MM.1S (cell line): Measurements from ENCODE around the gene FAM110A.

Experiments
- DNase-seq: peaks from one replicate; pipeline ENCODE4 v3.0.0-alpha.2; 2015
- H2AFZ ChIP-seq: fragments of 300-600 bp; sonication (generic); 2 replicates; pipeline ENCODE4 v1.6.0; 2016; ENCODE audit warnings: antibody characterized with exemption, low read length
- H3F3A ChIP-seq: fragments of 300-600 bp; sonication (generic); 2 replicates; pipeline ENCODE4 v1.6.1; 2016; ENCODE audit warnings: mild to moderate bottlenecking, antibody characterized with exemption, low read length, moderate library complexity, mixed read lengths; ENCODE audit not compliant: insufficient read depth
- H3K27ac ChIP-seq: fragments of 300-600 bp; sonication (generic); 2 replicates; pipeline ENCODE4 v1.5.1; 2016; ENCODE audit warnings: mild to moderate bottlenecking, low read length
- H3K27me3 ChIP-seq: fragments of 300-600 bp; sonication (generic); replicated peaks from 2 replicates; pipeline ENCODE4 v1.6.0; 2016; ENCODE audit warnings: low read length; ENCODE audit not compliant: insufficient read depth
- H3K36me3 ChIP-seq: fragments of 300-600 bp; sonication (generic); replicated peaks from 2 replicates; pipeline ENCODE4 v1.6.1; 2016; ENCODE audit warnings: mild to moderate bottlenecking, low read length, mixed read lengths; ENCODE audit not compliant: insufficient read depth
- H3K4me1 ChIP-seq: fragments of 300-600 bp; sonication (generic); 2 replicates; pipeline ENCODE4 v1.6.1; 2016; ENCODE audit warnings: low read length, mixed read lengths
- H3K4me2 ChIP-seq: fragments of 300-600 bp; sonication (generic); 2 replicates; pipeline ENCODE4 v1.6.0; 2016; ENCODE audit warnings: low read depth, low read length
- H3K4me3 ChIP-seq: fragments of 300-600 bp; sonication (generic); 2 replicates; pipeline ENCODE4 v1.5.1; 2016; ENCODE audit warnings: low read length, mixed read lengths
- H3K79me2 ChIP-seq: fragments of 300-600 bp; sonication (generic); 2 replicates; pipeline ENCODE4 v1.6.1; 2016; ENCODE audit warnings: mixed run types, low read length, mixed read lengths
- H3K9ac ChIP-seq: fragments of 300-600 bp; sonication (generic); 2 replicates; pipeline ENCODE4 v1.6.1; 2016; ENCODE audit warnings: low read length, mixed read lengths
- H3K9me2 ChIP-seq: fragments of 300-600 bp; sonication (generic); replicated peaks from 2 replicates; pipeline ENCODE4 v1.6.1; 2016; ENCODE audit warnings: mild to moderate bottlenecking, low read length, mixed read lengths; ENCODE audit not compliant: insufficient read depth
- H3K9me3 ChIP-seq: fragments of 300-600 bp; sonication (generic); replicated peaks from 2 replicates; pipeline ENCODE4 v1.6.1; 2016; ENCODE audit warnings: mild to moderate bottlenecking, low read length, mixed read lengths; ENCODE audit not compliant: insufficient read depth
- H4K20me1 ChIP-seq: fragments of 300-600 bp; sonication (generic); 2 replicates; pipeline ENCODE4 v1.6.1; 2016; ENCODE audit warnings: mild to moderate bottlenecking, low read length, moderate library complexity, mixed read lengths; ENCODE audit not compliant: insufficient read depth
- EZH2 ChIP-seq: fragments of 300-600 bp; sonication (generic); optimal IDR thresholded peaks from 2 replicates; pipeline ENCODE3; 2017; ENCODE audit warnings: low read depth, mild to moderate bottlenecking, antibody characterized with exemption, low read length, mixed read lengths
- EZH2phosphoT487 ChIP-seq: fragments of 300-600 bp; sonication (generic); IDR thresholded peaks from 2 replicates; pipeline ENCODE4 v1.6.1; 2018; ENCODE audit warnings: antibody characterized with exemption, low read length
- TF ChIP-seq, protein P1 (sequence below): fragments of 300-600 bp; sonication (generic); IDR thresholded peaks from 2 replicates; pipeline ENCODE4 v1.5.1; 2016; ENCODE audit warnings: antibody characterized with exemption, low read length, mixed read lengths

Gene FAM110A

DNA sequence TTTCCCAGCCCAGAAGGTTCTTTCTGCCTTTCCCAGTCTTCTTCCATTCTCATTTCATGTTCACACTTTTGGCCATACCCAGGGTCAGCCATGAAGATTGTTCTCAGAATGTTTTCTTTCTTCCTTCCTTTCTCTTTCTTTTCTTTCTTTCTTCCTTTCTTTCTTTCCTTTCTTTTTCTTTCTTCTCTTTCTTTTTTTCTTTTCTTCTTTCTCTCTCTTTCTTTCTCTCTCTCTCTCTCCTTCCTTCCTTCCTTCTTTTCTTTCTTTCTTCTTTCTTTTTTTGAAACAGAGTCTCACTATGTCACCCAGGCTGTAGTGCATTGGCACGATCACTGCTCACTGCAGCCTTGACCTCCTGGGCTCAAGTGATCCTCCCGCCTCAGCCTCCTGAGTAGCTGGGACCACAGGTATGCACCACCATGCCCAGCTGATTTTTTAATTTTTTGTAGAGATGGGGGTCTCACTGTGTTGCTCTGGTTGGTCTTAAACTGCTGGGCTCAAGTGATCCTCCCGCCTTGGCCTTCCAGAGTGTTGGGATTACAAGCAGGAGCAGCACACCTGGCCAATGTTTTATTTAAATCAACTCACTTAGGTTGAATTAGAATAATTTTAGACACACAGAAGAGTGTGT, 13.1 kb upstream of the FAM110A start:
- no peak overlapping the region for H2AFZ ChIP-seq
- TF ChIP-seq EZH2 = no peak
- TF ChIP-seq EZH2phosphoT487 = no peak
- TF ChIP-seq, protein P1, sequence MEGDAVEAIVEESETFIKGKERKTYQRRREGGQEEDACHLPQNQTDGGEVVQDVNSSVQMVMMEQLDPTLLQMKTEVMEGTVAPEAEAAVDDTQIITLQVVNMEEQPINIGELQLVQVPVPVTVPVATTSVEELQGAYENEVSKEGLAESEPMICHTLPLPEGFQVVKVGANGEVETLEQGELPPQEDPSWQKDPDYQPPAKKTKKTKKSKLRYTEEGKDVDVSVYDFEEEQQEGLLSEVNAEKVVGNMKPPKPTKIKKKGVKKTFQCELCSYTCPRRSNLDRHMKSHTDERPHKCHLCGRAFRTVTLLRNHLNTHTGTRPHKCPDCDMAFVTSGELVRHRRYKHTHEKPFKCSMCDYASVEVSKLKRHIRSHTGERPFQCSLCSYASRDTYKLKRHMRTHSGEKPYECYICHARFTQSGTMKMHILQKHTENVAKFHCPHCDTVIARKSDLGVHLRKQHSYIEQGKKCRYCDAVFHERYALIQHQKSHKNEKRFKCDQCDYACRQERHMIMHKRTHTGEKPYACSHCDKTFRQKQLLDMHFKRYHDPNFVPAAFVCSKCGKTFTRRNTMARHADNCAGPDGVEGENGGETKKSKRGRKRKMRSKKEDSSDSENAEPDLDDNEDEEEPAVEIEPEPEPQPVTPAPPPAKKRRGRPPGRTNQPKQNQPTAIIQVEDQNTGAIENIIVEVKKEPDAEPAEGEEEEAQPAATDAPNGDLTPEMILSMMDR = no peak
- H4K20me1 ChIP-seq = no peaks in the 10 kb centered on the region
- no peaks in the 10 kb centered on the region for H3K4me1 ChIP-seq
- DNase-seq = no peak
- H3K9me2 ChIP-seq = no peaks in the 10 kb centered on the region
- no peak overlapping the region for H3K4me3 ChIP-seq
- no peaks in the 10 kb centered on the region for H3K9me3 ChIP-seq
- H3F3A ChIP-seq = no peaks in the 10 kb centered on the region
- no peak overlapping the region for H3K27ac ChIP-seq
- no peak overlapping the region for H3K4me2 ChIP-seq
- no peaks in the 10 kb centered on the region for H3K27me3 ChIP-seq
- H3K36me3 ChIP-seq = no peaks in the 10 kb centered on the region
- H3K9ac ChIP-seq = no peak overlapping the region
- H3K79me2 ChIP-seq = no peaks in the 10 kb centered on the region

- Histone ChIP-seq H3K4me2 (no peak overlapping the region), H3K9me3 (no peaks in the 10 kb centered on the region), H3K27ac (no peak overlapping the region), H3K36me3 (no peaks in the 10 kb centered on the region), H3K4me3 (no peak overlapping the region), H3K9me2 (no peaks in the 10 kb centered on the region), H3F3A (no peaks in the 10 kb centered on the region), H3K27me3 (no peaks in the 10 kb centered on the region), H2AFZ (no peak overlapping the region), H3K4me1 (no peaks in the 10 kb centered on the region), H4K20me1 (no peaks in the 10 kb centered on the region), H3K9ac (no peak overlapping the region), H3K79me2 (no peaks in the 10 kb centered on the region)
- DNase-seq = no peak
- TF ChIP-seq EZH2phosphoT487 = no peak
Measured at GRCh38 chr20:821046-821730, 12.3 kb upstream of the FAM110A start.

DNA sequence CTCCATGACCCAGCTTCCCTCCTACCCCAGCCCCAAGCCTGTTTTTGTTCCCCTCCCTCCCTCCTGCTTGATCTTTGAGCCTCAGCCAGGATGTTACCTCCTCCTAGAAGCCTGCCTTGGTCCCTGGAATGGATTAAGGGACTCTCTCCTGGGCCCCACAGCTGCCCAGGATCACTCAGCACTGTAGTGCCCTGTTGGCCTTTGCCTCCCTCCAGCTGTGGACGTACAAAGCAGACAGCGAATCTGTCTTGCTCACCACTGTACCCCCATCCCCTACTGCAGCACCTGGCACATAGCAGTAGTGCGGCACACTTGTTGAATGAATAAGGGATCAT, 11.8 kb upstream of the FAM110A start:
- no peaks in the 10 kb centered on the region for H3K27me3 ChIP-seq
- TF ChIP-seq, protein P1 = no peak
- no peak for TF ChIP-seq EZH2
- TF ChIP-seq EZH2phosphoT487 = no peak
- no peaks in the 10 kb centered on the region for H3K4me1 ChIP-seq

More for the DNA sequence above, 11.8 kb upstream of the FAM110A start:
- no peak overlapping the region for H3K4me2 ChIP-seq
- H3K27ac ChIP-seq = no peak overlapping the region
- H3K79me2 ChIP-seq = no peaks in the 10 kb centered on the region
- H3K36me3 ChIP-seq = no peaks in the 10 kb centered on the region
- no peak overlapping the region for H3K4me3 ChIP-seq
- no peaks in the 10 kb centered on the region for H3K9me3 ChIP-seq
- H3K9me2 ChIP-seq = no peaks in the 10 kb centered on the region
- DNase-seq = no peak
- no peaks in the 10 kb centered on the region for H4K20me1 ChIP-seq
- H2AFZ ChIP-seq = no peak overlapping the region
- H3K9ac ChIP-seq = no peak overlapping the region
- no peaks in the 10 kb centered on the region for H3F3A ChIP-seq
